Hematopoietic multipotent progenitor cell treated with erythropoietin and hydrocortisone succinate and interleukin-3 and kit ligand, for 15 days (in vitro differentiated cells): ENCODE data around the gene CELSR2.
A peak's percentile ranks its signal among the peaks of the same experiment; 100 is the strongest.

Experiments
- DNase-seq: peaks from one replicate; pipeline ENCODE4 v3.0.0-alpha.2; 2015; ENCODE audit warnings: low spot score

Gene CELSR2

GRCh38 chr1:109263597-109264378 lies 14.4 kb downstream of the CELSR2 start:
- DNase-seq: peak; percentile 75

DNA sequence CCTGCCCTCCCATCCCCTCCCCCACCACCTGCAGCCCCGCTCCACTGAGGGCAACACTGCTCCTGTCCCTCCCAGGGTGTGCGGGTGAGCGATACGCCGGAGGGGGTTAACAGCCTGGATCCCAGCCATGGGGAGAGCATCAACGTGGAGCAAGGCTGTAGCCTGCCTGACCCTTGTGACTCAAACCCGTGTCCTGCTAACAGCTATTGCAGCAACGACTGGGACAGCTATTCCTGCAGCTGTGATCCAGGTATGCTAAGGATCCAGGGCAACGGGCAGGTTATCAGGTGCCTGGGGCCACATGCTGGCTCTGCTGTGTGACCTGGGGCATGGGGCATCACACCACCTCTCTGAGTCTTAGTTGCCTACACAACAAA lies 15.0 kb downstream of the CELSR2 start:
- no peak for DNase-seq

DNA sequence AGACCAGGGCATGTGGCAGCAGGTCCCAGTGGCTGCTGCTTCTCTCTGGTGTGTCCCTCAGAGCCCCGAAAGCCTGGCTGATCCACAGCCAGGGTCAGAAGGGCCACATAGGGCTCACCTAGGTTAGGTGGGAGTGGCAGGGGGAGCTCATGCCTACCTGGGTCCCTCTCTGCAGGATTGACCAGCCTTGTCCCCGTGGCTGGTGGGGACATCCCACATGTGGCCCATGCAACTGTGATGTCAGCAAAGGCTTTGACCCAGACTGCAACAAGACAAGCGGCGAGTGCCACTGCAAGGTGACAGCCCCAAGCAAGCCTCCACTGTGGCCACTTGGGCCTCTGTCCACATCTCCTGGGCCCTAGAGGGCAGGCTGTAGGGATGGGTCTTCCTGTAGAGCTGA lies 15.7 kb downstream of the CELSR2 start:
- no peak for DNase-seq

- no peak for DNase-seq
Measured at GRCh38 chr1:109265741-109266330, 16.5 kb downstream of the CELSR2 start.

DNA sequence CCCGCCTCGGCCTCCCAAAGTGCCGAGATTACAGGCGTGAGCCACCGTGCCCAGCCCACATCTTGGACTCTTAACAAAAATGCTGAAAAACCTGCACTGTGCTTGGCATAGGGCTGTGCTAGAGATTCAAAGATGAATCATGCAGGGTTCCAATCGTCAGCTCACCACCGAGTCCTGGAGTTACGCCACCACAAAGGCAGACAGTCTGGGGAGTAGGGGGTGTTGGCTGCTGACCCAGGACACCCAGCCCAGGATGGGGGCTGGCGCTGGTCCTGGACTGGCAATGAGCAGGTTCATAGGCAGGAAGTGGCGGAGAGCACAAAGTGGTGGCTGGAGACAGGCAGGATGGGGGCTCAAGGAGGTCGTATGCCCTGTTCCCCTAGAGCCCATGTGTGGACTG lies 17.6 kb downstream of the CELSR2 start:
- no peak for DNase-seq

- no peak for DNase-seq
Measured at GRCh38 chr1:109267743-109268300, 18.5 kb downstream of the CELSR2 start.

DNA sequence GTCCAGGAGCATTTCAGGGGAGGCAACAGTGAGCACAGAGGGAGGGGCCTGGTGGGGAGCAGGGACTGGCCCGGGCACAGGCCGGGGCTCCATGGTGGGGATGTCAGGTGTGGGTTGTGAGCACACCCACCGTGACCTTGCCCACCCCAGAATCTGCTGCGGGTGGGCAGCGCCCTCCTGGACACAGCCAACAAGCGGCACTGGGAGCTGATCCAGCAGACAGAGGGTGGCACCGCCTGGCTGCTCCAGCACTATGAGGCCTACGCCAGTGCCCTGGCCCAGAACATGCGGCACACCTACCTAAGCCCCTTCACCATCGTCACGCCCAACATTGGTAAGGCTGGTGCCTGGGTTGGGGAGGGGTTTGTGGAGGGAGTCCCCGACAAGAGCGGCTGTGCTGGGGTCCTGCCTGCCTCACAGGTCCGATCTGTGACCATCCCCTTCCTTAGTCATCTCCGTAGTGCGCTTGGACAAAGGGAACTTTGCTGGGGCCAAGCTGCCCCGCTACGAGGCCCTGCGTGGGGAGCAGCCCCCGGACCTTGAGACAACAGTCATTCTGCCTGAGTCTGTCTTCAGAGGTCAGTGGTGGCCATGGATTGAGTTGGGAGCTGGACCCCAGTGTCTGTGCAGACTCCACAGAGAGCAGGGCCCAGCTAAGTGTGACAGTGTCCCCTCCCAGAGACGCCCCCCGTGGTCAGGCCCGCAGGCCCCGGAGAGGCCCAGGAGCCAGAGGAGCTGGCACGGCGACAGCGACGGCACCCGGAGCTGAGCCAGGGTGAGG lies 19.3 kb downstream of the CELSR2 start:
- no peak for DNase-seq

DNA sequence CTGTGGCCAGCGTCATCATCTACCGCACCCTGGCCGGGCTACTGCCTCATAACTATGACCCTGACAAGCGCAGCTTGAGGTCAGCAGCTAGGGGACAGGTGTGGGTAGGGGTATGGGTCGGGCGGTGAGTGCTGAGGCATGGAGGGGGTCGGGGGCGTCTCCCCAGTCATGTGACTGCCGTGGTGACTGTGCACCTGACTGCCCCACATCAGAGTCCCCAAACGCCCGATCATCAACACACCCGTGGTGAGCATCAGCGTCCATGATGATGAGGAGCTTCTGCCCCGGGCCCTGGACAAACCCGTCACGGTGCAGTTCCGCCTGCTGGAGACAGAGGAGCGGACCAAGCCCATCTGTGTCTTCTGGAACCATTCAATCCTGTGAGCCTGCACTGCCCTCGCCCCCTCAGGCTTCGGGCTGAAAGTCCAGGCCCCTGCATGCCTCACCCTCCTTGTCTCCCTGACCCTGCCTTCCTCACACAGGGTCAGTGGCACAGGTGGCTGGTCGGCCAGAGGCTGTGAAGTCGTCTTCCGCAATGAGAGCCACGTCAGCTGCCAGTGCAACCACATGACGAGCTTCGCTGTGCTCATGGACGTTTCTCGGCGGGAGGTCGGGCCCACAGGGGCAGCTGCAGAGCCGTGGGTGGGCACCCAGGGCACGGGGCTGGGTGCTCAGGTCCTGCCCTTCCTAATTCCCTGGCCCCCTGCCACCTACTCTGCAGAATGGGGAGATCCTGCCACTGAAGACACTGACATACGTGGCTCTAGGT lies 20.1 kb downstream of the CELSR2 start:
- no peak for DNase-seq

GRCh38 chr1:109269981-109270622 lies 20.8 kb downstream of the CELSR2 start:
- DNase-seq: no peak

- no peak for DNase-seq
Measured at GRCh38 chr1:109270623-109271317, 21.4 kb downstream of the CELSR2 start.

DNA sequence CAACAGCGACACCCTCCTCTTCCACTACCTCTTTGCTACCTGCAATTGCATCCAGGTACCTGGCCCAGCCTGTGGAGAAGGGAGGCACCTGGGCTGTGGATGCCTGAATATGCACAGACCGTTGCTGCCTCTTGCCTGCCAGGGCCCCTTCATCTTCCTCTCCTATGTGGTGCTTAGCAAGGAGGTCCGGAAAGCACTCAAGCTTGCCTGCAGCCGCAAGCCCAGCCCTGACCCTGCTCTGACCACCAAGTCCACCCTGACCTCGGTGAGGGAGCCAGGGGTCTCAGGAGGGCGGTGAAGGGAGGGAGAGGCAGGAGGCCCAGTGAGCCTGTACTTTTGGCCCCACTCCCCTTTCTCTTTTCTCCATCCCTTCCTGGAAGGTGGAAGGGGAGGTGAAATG lies 22.1 kb downstream of the CELSR2 start:
- DNase-seq: no peak

DNA sequence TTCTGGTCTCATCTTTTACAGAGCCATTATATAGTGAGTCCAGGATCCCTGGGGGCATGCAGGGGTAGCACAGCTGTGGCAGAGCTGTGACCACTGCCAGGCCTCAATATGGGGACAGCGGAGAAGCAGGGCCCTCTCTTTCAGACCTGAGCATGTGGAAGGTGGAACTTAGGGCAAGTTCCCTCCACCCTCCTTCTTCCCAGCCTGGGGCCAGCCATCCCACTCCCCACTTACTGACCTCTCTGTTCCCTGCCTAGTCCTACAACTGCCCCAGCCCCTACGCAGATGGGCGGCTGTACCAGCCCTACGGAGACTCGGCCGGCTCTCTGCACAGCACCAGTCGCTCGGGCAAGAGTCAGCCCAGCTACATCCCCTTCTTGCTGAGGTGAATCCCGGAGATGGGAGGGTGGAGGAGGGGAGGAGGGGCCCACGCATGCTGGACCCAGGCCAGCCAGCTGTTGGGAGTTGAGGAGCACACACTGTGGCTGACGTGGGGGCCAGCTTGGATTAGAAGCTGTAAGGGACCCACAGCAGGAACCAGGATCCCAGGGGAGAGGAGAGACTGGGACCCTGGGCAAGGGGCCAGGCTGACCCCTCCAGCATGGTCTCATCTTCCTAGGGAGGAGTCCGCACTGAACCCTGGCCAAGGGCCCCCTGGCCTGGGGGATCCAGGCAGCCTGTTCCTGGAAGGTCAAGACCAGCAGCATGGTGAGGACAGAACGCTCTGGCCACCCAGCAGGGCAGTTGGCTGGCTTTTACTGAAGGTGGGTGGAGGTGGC lies 22.9 kb downstream of the CELSR2 start:
- DNase-seq: no peak

DNA sequence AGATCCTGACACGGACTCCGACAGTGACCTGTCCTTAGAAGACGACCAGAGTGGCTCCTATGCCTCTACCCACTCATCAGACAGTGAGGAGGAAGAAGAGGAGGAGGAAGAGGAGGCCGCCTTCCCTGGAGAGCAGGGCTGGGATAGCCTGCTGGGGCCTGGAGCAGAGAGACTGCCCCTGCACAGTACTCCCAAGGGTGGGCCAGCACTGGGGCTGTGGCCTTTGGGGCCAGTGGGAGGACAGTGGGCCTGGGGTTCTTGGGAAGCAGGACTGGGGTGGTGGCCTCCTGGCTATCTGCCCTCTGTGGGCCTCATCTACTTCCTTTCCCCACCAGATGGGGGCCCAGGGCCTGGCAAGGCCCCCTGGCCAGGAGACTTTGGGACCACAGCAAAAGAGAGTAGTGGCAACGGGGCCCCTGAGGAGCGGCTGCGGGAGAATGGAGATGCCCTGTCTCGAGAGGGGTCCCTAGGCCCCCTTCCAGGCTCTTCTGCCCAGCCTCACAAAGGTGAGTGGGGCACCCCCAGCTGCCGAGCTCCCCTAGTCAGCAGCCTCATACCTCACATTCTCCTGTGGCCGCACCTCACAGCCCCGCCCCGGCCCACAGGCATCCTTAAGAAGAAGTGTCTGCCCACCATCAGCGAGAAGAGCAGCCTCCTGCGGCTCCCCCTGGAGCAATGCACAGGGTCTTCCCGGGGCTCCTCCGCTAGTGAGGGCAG lies 23.6 kb downstream of the CELSR2 start:
- no peak for DNase-seq

- no peak for DNase-seq
Measured at GRCh38 chr1:109273570-109274288, 24.4 kb downstream of the CELSR2 start.

- no peak for DNase-seq
Measured at GRCh38 chr1:109274533-109275476, 25.5 kb downstream of the CELSR2 start.

- no peak for DNase-seq
Measured at GRCh38 chr1:109275706-109276345, 26.5 kb downstream of the CELSR2 start.
